Myocyte (in vitro differentiated cells): Measurements from ENCODE around the gene RPL36. TPM values are rescaled to one million over a fixed set of nuclear protein-coding genes. Genes with fewer than 3 reads are reported as not detected.
A peak's percentile ranks its signal among the peaks of the same experiment; 100 is the strongest.
"Not testable (repeated sequence)": the region's sequence is repeated elsewhere in the genome, so short reads cannot be mapped to it uniquely, and the experiment has no call there.

Experiments used
- DNase-seq: peaks from one replicate; pipeline ENCODE4 v3.0.0-alpha.2; 2012; ENCODE audit warnings: low read depth
- total RNA-seq: library from RNA; depleted of rRNA; stranded (reverse); fragments of >200 nt; gene quantifications from 2 replicates; pipeline ENCODE4 v1.2.3, GENCODE V29; 2014

RPL36 gene
- total RNA-seq, 1 donor from 2014 or later = 605 TPM

DNA sequence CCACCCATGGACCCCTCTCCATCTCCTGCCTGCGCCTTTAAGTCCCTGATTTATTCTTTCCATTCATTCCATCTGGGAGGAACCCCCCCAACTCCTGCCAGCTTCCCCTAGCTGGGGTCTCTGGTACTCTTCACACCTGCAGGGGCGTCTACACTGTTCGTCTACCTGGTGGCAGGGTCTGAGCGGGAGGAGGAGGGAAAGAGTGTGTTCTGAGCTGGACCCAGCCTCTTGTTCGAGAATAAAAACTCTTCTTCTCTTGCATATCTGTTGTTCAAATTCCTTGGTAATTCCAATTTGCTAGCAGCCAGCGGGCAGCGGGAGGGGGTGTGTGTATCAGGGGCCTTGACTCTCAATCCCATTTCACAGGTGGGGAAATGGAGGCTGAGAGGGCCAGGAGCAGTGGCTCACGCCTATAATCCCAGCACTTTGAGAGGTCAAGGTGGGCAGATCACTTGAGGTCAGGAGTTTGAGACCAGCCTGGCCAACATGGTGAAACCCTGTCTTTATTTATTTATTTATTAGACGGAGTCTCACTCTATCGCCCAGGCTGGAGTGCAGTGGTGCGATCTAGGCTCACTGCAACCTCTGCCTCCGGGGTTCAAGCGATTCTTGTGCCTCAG, 1.7 kb upstream of the RPL36 start:
- DNase-seq = not testable (repeated sequence)

DNA sequence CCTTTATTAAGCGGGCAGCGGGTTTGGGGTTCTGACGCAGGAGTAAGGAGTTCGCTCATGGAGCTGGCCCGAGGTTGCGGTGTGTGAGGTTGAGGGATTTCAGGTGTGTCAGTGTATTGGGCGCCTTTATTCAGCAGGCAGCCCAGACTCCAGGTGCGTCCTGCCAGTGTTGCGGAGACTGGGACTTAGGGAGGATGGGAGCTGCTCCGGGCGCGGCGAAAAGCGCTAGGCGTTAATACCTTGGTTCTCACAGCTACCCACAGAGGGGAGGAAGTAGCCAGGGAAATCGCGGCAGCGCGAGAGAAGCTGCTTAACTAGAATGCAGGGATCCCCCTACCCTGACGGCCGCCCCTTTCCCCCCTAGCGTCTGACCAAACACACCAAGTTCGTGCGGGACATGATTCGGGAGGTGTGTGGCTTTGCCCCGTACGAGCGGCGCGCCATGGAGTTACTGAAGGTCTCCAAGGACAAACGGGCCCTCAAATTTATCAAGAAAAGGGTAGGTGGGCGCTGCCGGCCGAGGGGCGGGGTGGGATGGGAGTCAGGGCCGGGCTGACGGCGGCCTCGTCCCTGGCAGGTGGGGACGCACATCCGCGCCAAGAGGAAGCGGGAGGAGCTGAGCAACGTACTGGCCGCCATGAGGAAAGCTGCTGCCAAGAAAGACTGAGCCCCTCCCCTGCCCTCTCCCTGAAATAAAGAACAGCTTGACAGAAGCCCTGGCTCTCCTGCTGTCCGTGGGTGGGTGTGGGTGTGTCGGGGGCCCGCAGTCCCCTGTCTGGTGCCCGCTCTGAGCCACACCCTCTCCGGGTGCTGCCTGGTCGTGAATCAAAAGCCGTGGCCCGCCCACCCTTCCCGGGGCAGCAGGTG, 1.1 kb downstream of the RPL36 start:
- peak; percentile 55 for DNase-seq

DNA sequence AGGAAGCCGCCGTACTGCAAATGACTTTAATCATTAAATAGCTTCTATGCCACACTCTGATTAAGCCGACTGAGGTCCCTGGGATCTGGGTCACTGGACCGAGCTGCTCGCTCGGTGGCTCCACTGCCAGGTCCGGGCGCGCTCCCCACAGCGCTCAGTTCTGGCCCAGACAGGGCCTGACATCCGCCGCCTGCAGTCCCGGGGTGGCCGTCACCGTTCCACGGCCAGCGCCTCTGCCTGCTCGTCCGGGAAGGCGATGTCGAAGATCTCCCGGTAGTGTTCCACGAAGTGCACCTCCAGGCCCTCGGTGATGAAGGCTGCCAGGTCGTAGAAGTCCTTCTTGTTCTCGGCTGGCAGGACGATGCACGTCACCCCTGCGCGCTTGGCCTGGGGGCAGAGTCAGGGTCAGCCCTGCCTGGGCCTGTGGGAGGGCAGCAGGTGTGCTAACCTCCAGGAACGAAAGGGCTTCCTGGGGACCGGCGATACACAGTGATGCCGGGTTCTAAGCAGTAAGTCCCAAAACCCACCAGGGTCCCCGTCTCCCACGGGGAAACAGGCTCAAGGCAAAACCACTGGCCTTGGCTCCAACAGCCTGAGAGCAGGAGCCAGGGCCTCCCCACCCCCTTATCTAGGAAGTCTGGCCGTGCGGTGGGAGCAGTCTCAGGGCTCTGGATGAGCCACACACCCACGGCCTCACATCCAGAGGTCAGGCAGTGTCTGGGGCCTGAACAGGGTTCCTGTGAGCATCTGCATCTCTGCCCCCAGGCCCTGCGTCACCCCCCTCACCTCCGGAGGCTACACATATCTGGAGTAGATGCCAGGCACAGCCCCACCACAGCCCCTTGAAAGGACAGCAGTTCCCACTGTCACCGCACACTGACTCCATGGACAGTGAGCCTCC, 2.0 kb downstream of the RPL36 start:
- DNase-seq = no peak

DNA sequence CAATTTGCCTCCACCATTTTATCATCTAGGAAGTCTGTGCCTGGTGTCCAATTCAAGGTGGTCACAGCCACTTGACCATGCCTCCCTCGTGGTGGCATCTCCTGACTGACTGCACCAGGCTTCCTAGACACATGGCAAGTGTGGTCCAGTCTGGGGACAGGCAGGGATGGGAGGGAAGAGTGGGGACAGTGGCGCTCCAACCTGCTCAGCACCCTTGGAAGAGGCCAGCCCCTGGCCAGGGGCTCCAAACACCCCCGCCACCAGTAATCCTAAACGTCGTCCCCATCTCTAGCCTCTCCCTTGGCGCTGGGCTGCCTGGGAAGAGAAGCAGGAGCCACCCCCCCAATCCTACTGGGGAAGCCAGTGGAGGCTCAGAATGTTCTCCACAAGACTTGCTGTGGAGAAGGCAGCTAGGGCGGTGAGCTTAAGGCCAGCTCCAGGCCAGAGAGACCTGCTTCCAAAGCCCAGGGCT, 2.7 kb downstream of the RPL36 start:
- DNase-seq = peak; percentile 37

DNA sequence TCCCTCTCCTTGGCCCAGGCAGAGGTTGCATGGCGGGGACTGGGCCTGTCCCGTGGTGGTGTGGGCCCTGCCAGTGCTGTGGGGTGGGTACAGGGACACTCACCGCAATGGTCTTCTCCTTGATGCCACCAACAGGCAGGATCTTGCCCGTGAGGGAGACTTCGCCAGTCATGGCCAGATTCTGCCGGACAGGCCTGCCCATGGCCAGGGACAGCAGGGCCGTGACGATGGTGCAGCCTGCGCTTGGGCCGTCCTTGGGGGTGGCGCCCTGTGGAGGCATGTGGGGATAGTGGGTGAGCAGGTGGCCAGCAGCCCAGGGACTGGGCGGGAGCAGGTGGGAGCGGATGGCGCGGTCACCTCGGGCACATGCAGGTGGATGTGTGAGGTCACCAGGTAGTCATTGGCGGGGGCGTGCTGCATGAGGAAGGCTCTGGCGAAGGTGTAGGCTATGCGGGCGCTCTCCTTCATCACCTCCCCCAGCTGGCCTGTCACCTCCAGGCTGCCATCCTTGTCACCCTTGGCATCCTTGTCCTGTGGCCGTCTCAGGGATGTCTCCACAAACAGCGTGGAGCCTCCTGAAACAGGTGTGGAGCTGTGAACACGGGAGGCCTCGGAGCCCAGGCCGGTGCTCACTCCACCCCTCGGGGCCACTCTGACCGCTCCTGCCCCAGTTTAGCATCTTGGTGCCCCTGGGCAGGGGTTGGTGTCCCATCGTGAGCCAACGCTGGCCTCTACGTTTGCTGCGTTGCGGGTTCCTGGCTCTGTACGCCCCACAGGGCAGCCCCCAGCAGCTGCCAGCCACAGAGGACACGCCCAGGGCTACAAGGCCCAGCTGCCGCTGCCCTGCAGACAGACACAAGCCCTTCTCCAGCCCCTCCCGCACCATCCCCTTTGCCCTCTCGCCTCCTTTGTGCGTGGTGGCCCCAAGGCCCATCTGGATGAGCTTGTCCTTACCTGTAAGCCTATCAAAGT, 3.4 kb downstream of the RPL36 start:
- DNase-seq = peak; percentile 85

DNA sequence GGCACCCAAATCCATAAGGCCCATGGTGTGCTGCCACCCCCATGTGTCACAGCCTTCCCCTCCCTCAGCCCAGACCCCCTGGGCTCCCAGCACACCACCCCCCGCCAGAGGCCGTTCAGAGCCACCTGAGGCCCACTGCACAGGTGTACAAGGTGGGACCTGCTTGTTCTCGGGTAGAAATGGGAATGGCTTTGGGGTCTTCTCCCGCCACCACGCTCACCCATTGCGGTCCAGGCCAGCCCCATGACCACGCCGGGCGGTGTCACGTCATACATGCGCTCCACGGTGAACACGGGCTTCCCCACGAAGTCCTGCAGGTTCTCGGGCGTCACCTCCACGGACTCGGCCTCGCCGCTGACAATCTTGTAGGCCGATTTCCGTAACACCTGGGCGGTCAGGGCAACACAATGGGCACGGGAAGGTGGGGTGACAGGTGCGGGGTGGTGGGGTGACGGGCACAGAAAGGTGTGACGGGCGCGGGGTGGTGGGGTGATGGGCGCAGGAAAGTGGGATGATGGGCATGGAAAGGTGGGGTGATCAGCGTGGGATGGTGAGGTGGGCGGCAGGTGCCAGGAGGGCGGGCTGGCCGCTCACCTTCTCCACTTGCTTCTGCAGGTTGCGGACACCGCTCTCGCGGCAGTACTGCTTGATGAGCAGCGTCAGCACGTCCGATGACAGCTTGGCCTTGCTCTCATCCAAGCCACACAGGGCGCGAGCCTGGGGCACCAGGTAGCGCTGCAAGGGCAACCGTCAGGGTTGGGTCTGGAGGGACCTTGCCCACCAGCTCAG, 4.3 kb downstream of the RPL36 start:
- DNase-seq = no peak

DNA sequence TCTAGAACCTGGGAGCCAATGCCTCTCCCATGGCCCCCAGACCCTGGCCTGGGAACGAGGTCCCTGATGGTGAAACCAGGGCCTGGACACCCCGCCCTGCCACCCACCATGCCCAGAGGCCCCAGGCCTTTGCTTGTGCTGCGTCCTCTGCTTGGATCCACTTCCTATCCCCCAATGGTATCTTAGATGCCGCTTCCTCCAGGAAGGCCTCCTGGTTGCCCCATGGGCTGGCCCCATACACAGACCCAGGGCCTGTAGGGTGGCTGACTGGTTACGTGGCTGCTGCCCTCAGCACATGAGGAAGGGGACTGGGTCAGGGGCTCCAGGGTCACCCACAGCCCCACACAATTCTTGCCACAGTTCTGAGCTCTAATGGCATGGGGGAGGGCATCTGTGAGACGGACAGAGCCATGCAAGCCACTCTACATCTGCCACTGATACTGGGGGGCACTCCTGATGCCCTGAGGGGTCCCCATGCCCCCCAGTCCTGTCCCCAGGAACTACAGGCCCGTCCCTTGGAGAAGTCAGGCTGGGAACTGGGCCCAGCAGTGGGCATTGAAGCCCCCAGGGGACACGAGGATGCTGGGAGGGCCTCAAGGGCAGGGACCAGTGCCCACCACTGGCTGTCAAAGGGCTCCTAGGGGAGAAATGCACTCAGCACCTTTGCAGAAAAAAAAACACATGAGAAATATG, 5.0 kb downstream of the RPL36 start:
- DNase-seq = no peak

DNA sequence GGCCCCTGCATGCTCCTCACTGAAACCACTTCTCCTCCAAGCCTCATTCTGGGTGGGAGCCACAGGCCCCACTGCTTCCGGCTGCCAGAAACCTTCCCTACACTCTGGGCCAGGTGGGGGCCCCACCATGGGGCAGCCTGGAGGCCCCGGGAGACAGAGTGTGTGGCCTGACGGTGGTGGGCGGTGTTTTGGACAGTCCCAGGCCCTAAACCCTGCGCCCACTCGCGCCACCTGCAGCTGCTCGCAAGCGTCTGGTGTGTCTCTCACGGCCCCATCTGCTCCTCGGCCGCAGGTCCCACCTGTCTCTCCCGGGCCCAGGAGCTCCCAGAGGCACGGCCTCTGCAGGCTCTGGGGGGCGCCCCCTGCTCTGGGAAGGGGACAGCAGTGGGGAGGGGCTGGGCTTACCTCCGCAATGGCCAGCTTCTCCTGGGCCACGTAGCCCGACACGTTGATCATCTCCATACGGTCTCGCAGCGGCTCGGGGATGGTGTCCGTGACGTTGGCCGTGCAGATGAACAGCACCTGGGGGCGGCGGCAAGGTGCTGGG, 5.6 kb downstream of the RPL36 start:
- peak; percentile 45 for DNase-seq

DNA sequence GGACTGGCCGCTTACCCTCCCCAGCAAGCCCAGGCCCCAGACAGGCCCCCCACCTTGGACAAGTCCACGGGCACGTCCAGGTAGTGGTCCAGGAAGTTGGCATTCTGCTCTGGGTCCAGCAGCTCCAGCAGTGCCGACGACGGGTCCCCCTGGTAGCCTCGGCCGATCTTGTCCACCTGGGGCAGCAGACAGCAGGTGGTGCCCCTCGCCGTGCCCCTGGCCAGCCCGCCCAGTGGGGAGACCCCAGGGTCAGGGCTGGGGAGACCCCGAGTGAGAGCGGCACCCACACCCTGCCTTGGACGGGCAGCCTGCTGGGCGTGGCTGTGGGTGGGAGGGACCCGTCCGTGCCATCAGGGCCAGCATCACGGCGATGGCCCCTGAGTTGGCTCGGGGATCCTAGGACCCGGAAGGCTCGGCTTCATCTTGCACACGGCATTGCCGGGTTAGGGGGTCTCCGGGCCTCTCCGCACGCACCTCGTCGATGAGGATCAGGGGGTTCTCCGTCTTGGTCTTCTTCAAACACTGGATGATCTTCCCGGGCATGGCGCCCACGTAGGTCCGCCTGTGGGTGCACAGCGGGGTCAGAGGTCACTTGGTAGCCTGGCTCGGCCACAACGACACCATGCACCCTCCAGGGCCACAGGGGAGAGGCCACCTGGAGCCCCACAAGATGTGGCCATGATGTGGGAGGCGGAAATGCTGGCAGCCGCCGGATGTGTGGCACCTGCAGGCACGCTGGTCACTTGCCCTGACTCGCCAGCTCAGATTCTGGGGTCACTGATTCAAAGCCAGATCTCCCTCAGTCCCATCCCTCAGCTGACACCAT, 6.3 kb downstream of the RPL36 start:
- no peak for DNase-seq

DNA sequence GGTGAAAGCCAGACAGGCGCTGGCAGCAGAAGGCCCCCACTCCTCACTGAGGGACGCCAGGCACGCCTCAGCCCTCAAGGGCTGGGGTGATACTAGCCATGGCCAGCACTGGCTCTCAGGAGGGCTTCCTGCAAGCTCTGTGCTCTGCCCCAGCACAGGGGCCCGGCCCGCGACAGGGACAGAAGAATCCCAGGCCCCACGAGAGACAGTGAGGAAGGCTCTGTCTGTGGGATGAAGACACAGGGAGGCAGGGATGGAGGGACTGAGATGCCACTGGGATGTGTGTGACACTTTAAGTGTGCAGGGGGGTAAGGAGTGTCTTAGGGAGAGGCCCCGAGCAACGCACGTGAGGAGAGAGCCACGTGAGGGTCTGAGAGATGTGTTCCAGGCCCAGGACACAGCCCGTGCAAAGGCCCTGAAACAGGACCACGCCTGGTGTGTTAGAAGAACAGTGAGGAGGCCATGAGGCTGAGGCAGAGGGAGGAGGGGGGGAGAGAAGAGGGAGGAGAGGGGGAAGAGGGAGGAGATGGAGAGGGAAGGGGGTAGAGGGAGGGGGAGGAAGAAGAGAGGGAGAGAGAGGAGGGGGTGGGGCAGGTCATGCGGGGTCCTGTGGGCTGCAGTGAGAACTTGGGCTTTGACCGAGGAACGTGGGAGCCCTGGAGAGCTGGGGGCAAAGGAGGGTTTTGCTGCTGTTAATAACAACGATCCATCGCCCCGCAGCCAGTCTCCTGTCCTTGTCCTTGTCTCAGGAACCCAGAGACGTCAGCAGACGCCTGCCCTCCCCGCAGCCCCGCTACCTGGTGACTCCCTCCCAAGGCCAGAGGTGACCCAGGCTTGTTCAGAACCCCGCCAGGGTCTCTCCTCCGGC, 7.2 kb downstream of the RPL36 start:
- no peak for DNase-seq

DNA sequence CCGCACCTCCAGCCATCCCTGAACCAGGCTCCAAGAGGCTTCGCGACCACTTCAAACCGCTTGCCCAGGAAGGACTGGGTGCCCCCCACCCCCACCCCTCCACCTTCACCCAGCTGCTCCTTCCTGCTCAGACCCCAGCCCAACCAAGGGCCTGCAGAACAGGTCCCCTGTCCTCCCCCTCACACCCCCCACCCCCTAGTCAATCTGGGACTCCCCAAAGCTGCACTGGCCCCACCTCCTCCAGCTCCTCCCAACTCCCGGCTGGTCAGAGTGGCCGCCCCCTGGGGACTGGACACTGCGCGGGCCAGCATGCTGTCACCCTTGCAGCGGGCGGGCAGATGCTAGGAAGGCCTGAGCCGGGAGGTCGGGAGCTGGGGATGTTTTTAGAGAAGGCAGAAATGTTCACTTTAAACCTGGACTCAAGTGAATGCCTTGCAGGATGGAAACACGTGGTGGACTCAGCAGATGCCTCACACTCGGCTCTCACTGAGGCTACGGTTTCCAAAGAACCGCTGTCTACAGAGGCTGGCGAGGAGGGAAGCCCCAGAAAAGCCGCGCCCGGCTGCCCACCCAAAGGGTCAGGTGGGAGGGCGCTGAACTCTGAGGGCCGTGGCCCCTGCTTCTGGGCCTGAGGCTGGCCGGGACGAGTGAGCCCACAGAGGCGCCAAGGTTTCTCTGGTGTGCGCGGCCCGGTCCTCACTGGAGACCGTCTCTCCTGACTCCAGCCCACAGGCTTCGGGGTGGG, 8.0 kb downstream of the RPL36 start:
- DNase-seq = no peak

DNA sequence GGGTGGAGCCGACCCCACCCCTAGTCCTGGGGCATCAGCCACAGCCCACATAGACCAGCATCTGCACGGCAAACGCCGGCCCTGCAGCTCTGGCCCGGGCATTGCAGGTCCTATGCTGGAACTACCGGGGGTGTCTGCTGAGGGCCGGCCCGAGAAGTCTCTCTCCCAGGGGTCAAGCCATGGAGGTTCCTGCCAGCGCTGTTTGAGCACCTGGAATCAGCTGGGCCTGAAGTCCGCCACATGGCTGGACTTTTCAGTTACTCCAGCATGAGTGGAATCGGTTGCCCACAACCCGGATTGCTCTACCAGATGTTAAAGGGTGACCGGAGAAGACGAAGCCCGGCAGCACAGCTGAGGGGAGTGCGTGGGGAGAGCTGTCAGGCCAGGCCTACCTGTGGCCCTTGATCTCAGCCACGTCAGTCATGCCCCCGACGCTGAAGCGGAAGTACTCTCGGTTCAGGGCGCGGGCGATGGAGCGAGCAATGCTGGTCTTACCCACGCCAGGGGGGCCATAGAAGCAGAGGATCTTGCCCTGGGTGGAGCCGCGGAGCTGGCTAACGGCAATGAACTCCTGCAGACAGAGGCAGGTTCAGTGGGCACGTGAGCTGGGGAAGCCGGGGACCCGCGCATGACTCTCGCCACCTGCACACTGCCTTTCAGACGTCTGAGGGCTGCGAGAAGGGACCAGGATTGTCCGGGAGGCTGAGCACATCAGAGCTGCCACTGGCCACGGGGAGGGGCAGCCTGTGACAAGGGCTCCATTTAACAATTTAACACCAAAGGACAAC, 8.7 kb downstream of the RPL36 start:
- DNase-seq = no peak

DNA sequence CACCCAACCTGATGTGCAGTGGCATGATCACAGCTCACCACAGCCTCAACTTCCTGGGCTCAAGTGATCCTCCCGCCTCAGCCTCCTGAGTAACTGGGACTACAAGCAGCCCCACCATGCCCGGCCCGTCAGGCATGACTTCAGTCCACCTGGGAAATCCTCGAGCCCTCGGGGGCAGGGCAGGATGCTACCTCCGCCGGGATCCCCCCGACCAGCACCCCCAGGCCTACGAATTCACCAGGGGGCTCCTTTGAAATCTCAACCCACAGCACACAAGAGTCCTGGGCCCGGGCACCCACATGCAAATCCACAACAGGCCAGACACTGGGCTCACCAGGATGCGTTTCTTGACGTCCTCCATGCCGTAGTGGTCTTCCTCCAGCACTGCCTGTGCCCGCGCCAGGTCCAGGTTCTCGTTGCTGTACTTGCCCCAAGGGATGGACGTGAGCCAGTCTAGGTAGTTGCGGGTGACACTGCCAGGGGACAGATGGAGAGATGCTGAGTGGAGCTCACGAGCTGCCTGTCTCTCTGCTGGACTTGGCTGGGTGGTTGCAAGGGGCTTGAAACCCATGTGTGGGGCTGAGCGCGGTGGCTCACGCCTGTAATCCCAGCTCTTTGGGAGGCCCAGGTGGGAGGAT, 10.5 kb downstream of the RPL36 start:
- no peak for DNase-seq

DNA sequence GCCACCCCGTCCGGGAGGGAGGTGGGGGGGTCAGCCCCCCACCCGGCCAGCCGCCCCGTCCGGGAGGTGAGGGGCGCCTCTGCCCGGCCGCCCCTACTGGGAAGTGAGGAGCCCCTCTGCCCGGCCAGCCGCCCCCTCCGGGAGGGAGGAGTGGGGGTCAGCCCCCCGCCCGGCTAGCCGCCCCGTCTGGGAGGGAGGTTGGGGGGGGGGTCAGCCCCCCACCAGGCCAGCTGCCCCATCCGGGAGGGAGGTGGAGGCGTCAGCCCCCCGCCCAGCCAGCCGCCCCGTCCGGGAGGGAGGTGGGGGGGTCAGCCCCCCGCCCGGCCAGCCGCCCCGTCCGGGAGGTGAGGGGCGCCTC, 11.9 kb downstream of the RPL36 start:
- not testable (repeated sequence) for DNase-seq
